Fibroblast of lung (primary cell): ENCODE data around the gene KRTAP4-7.
"Not testable (repeated sequence)": the region's sequence is repeated elsewhere in the genome, so short reads cannot be mapped to it uniquely, and the experiment has no call there.

Source experiments
- CTCF ChIP-seq, 2 donors: IDR thresholded peaks in 1 of 2; conservative IDR thresholded peaks in 1 of 2; 1 replicate in 1 of 2; 2 replicates in 1 of 2; pipeline ENCODE4 v1.5.1; 2011 to 2012; ENCODE audit warnings: low read length in 2 of 2, control low read depth in 1 of 2, inconsistent platforms in 1 of 2, low read depth in 1 of 2, mild to moderate bottlenecking in 1 of 2
- EZH2 ChIP-seq: IDR thresholded peaks from 2 replicates; pipeline ENCODE4 v1.5.1; 2012; ENCODE audit warnings: low read length, control low read depth, mild to moderate bottlenecking; ENCODE audit errors: missing control alignments

GRCh38 chr17:41088760-41089352 lies 4.9 kb downstream of the KRTAP4-7 start:
- TF ChIP-seq CTCF (conservative IDR thresholded peaks at IDR 0.05 in 1 of 2, IDR thresholded peaks at IDR 0.05 in 1 of 2; ENCODE audit: low read depth in 1 of 2, low read length in 2 of 2); EZH2: not testable (repeated sequence)
